K562 (cell line): ENCODE measurements around the gene MIF. TPM values are rescaled to one million over a fixed set of nuclear protein-coding genes. Genes with fewer than 3 reads are reported as not detected.

ENCODE experiments used
- BCLAF1 ChIP-seq, 2 experiments: fragments of 450-650 bp in 1 of 2; IDR thresholded peaks; 2 replicates each; pipeline ENCODE4 v1.6.1; 2011 to 2017; ENCODE audit warnings: low read depth in 2 of 2, antibody characterized with exemption in 1 of 2, borderline replicate concordance in 1 of 2, low read length in 1 of 2, mild to moderate bottlenecking in 1 of 2, mixed read lengths in 1 of 2; ENCODE audit not compliant: control insufficient read depth in 1 of 2
- BMI1 ChIP-seq: fragments of 150-350 bp; IDR thresholded peaks from 2 replicates; pipeline ENCODE4 v1.6.1; 2014; ENCODE audit warnings: low read length
- CBX1 ChIP-seq: sonication (generic); IDR thresholded peaks from 2 replicates; pipeline ENCODE4 v1.6.1; 2016; ENCODE audit warnings: antibody characterized with exemption, low read depth, mild to moderate bottlenecking
- CBX8 ChIP-seq: fragments of 200-600 bp; sonication (generic); IDR thresholded peaks from 2 replicates; pipeline ENCODE4 v1.6.1; 2012; ENCODE audit warnings: borderline replicate concordance, mixed run types, low read depth, mild to moderate bottlenecking, moderate library complexity, mixed read lengths, low read length, control low read depth, inconsistent platforms; ENCODE audit not compliant: poor library complexity, severe bottlenecking; ENCODE audit errors: extremely low read depth
- ERF ChIP-seq: fragments of 450-650 bp; formaldehyde crosslinking; IDR thresholded peaks from 2 replicates; pipeline ENCODE4 v1.4.0; 2020; ENCODE audit warnings: mild to moderate bottlenecking, mixed read lengths
- HIVEP1 ChIP-seq: fragments of 250-450 bp; sonication (Bioruptor Pico); IDR thresholded peaks from 2 replicates; pipeline ENCODE4 v1.4.0; 2020; ENCODE audit warnings: mild to moderate bottlenecking
- LARP7 ChIP-seq: fragments of 450-650 bp; IDR thresholded peaks from 2 replicates; pipeline ENCODE4 v1.6.1; 2016
- PHF21A ChIP-seq: fragments of 450-650 bp; IDR thresholded peaks from 2 replicates; pipeline ENCODE4 v1.6.1; 2017; ENCODE audit warnings: low read depth, borderline replicate concordance
- RBFOX2 ChIP-seq: fragments of 200-400 bp; formaldehyde crosslinking; IDR thresholded peaks from 2 replicates; pipeline ENCODE4 v1.6.1; 2017; ENCODE audit warnings: low read depth, mild to moderate bottlenecking, low read length, moderate library complexity
- SMARCA5 ChIP-seq: fragments of 450-650 bp; IDR thresholded peaks from 2 replicates; pipeline ENCODE4 v1.6.1; 2016
- TAF7 ChIP-seq: fragments of 450-650 bp; IDR thresholded peaks from 2 replicates; pipeline ENCODE4 v1.6.1; 2016; ENCODE audit warnings: missing genetic modification characterization, missing compliant biosample characterization
- UBTF ChIP-seq, 2 experiments: IDR thresholded peaks; 2 replicates each; pipeline ENCODE4 v1.6.1; 2012; ENCODE audit warnings: improper control_type of control experiment in 2 of 2, low read depth in 2 of 2, low read length in 2 of 2, borderline replicate concordance in 1 of 2
- ZC3H4 ChIP-seq: sonication (generic); formaldehyde crosslinking; IDR thresholded peaks from 2 replicates; pipeline ENCODE4 v1.9.0; 2021; ENCODE audit warnings: missing genetic modification reagents, borderline replicate concordance
- ZFPM2 ChIP-seq: fragments of 250-450 bp; sonication (Bioruptor Pico); IDR thresholded peaks from 2 replicates; pipeline ENCODE4 v1.5.1; 2022; ENCODE audit warnings: mild to moderate bottlenecking
- ZNF311 ChIP-seq: fragments of 250-450 bp; sonication (Bioruptor Pico); IDR thresholded peaks from 2 replicates; pipeline ENCODE4 v1.4.0; 2020; ENCODE audit warnings: mild to moderate bottlenecking, moderate library complexity
- ZNF512 ChIP-seq: IDR thresholded peaks from 2 replicates; pipeline ENCODE4 v1.6.1; 2016; ENCODE audit warnings: missing genetic modification characterization, missing compliant biosample characterization
- ZNF583 ChIP-seq: fragments of 250-450 bp; sonication (Bioruptor Pico); IDR thresholded peaks from 2 replicates; pipeline ENCODE4 v1.4.0; 2020
- ZNF695 ChIP-seq: fragments of 450-650 bp; formaldehyde crosslinking; IDR thresholded peaks from 2 replicates; pipeline ENCODE4 v1.4.0; 2020; ENCODE audit warnings: mild to moderate bottlenecking, moderate library complexity
- polyA plus RNA-seq, 8 experiments: library from polyadenylated mRNA; depleted of rRNA in 4 of 8; stranded (reverse) in 5 of 8; unstranded in 3 of 8; fragments of >200 nt; fragmentation: Nextera tagmentation in 2 of 8; fragmentation: Illumina TruSeq in 1 of 8; extraction: Ambion mirVana in 2 of 8; extraction: Trizol in 1 of 8; gene quantifications; 2 replicates each; pipeline versions ENCODE4 v1.2.1 to v1.2.3, GENCODE V29; 2011 to 2014; ENCODE audit warnings: inconsistent platforms in 1 of 8, missing spikeins in 1 of 8
- total RNA-seq, 7 experiments: library from RNA; depleted of rRNA in 6 of 7; stranded (reverse); fragments of >200 nt in 6 of 7; fragmentation: Illumina TruSeq in 2 of 7; extraction: Trizol in 2 of 7; gene quantifications; 2 replicates each; pipeline versions ENCODE4 v1.2.1 to v1.2.3, GENCODE V29; 2011 to 2021; ENCODE audit warnings: low replicate concordance in 1 of 7
- TF ChIP-seq, protein P1 (sequence below): fragments of 250-450 bp; sonication (Bioruptor Pico); IDR thresholded peaks from 2 replicates; pipeline ENCODE4 v1.9.0; 2021; ENCODE audit warnings: mild to moderate bottlenecking

The MIF gene
- total and polyA plus RNA-seq, 9 of the 15 experiments (the other 6 are each of a cell fraction or from before 2014, with no cell fraction given), result 7.4 to 666 (median 193) TPM

GRCh38 chr22:23893121-23893944 is 850 bp upstream of the MIF start (continued):
- TF ChIP-seq UBTF (IDR thresholded peaks at IDR 0.05; ENCODE audit: borderline replicate concordance in 1 of 2, low read depth in 2 of 2, low read length in 2 of 2) (no peak), CBX1 (no peak), ZNF512 (no peak), ZNF583 (CRISPR knock-in tag) (0 out of 2 replicates have a peak, but pooled peaks have one; percentile 75), PHF21A (no peak), LARP7 (no peak), ZNF695 (CRISPR knock-in tag) (no peak), HIVEP1 (0 out of 2 replicates have a peak, but pooled peaks have one; percentile 36), ZFPM2 (CRISPR knock-in tag) (no peak), CBX8 (no peak), ZC3H4 (CRISPR knock-in tag) (0 out of 2 replicates have a peak, but pooled peaks have one; percentile 22), TAF7 (tag) (no peak), SMARCA5 (no peak), BCLAF1 (IDR thresholded peaks at IDR 0.05; ENCODE audit: borderline replicate concordance in 1 of 2, control insufficient read depth in 1 of 2, low read depth in 2 of 2, low read length in 1 of 2) (no peak), RBFOX2 (no peak), ZNF311 (no peak), BMI1 (no peak), ERF (CRISPR knock-in tag) (0 out of 2 replicates have a peak, but pooled peaks have one; percentile 45)
- TF ChIP-seq, protein P1, sequence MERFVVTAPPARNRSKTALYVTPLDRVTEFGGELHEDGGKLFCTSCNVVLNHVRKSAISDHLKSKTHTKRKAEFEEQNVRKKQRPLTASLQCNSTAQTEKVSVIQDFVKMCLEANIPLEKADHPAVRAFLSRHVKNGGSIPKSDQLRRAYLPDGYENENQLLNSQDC, result no peak
